ENCODE results near the gene RIOK2.

Gene RIOK2

DNA sequence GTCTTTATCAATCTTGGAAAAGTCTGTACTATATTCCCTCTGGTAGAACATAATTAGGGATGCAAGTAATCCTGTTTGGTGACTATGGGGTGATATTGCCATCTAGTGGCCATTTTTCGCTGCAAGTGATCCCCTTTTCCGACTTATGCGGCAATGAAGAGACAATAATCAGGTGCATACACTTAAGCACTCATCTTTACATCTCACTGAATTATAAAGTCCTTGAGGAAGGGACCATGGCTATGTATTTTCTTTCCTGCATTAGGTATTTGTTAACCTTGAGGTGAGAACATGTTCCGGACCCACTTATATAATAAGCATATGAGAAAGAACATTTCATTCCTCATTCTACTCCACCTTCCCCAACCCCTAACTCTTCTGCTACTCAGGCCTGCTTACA lies 21.0 kb downstream of the RIOK2 start:
- H3K36me3 ChIP-seq (ENCODE audit: low read length): peaks cover 21% of the 10 kb centered on the region
- H3K4me3 ChIP-seq (ENCODE audit: insufficient read depth, low read length, poor library complexity, severe bottlenecking): no peak overlapping the region
- no peaks in the 10 kb centered on the region for H3K9me2 ChIP-seq (replicated peaks; ENCODE audit: insufficient read depth, low read length)
- no peak for TF ChIP-seq EZH2phosphoT487 (conservative IDR thresholded peaks at IDR 0.05; ENCODE audit: low read length)
- TF ChIP-seq, protein P1, sequence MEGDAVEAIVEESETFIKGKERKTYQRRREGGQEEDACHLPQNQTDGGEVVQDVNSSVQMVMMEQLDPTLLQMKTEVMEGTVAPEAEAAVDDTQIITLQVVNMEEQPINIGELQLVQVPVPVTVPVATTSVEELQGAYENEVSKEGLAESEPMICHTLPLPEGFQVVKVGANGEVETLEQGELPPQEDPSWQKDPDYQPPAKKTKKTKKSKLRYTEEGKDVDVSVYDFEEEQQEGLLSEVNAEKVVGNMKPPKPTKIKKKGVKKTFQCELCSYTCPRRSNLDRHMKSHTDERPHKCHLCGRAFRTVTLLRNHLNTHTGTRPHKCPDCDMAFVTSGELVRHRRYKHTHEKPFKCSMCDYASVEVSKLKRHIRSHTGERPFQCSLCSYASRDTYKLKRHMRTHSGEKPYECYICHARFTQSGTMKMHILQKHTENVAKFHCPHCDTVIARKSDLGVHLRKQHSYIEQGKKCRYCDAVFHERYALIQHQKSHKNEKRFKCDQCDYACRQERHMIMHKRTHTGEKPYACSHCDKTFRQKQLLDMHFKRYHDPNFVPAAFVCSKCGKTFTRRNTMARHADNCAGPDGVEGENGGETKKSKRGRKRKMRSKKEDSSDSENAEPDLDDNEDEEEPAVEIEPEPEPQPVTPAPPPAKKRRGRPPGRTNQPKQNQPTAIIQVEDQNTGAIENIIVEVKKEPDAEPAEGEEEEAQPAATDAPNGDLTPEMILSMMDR (IDR thresholded peaks at IDR 0.05; ENCODE audit: insufficient read depth, low read length, poor library complexity, severe bottlenecking): peak; percentile 96
- peaks cover 16% of the 10 kb centered on the region; the same call in 1 of the 2 replicates for H3F3A ChIP-seq (ENCODE audit: insufficient read depth)
- no peak overlapping the region for H3K4me2 ChIP-seq (ENCODE audit: low read depth, low read length, poor library complexity, severe bottlenecking)
- no peaks in the 10 kb centered on the region for H3K9me3 ChIP-seq (ENCODE audit: insufficient read depth, low read length)
- H3K27ac ChIP-seq (ENCODE audit: low read depth, low read length): no peak overlapping the region
- H3K9ac ChIP-seq (ENCODE audit: low read length): no peak overlapping the region
- no peak overlapping the region for H2AFZ ChIP-seq (ENCODE audit: low read depth, low read length, severe bottlenecking)
- H3K79me2 ChIP-seq (ENCODE audit: insufficient read depth, low read length): no peaks in the 10 kb centered on the region
- H4K20me1 ChIP-seq (ENCODE audit: low read depth, low read length): no peaks in the 10 kb centered on the region
- no peaks in the 10 kb centered on the region for H3K27me3 ChIP-seq (ENCODE audit: low read length)

DNA sequence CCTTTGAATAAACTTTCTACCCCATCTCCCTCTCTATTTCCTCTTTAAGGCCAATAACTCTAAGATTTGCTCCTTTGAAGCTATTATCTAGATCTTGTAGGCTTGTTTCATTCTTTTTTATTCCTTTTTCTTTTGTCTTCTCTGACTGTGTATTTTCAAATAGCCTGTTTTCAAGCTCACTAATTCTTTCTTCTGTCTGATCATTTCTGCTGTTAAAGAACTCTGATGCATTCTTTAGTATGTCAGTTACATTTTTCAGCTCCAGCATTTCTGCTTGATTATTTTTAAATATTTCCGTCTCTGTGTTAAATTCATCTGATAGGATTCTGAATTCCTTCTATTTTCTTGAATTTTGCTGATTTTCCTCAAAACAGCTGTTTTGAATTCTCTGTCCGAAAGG lies 25.4 kb downstream of the RIOK2 start:
- Histone ChIP-seq H3K79me2 (ENCODE audit: insufficient read depth, low read length) (no peaks in the 10 kb centered on the region), H4K20me1 (ENCODE audit: low read depth, low read length) (no peaks in the 10 kb centered on the region), H3K9me3 (ENCODE audit: insufficient read depth, low read length) (no peaks in the 10 kb centered on the region), H3K4me2 (ENCODE audit: low read depth, low read length, poor library complexity, severe bottlenecking) (no peak overlapping the region), H3K27me3 (ENCODE audit: low read length) (no peaks in the 10 kb centered on the region), H3F3A (ENCODE audit: insufficient read depth) (0 out of 2 replicates have a peak, but pooled peaks cover under 1% of the 10 kb centered on the region), H3K9ac (ENCODE audit: low read length) (no peak overlapping the region), H3K4me3 (ENCODE audit: insufficient read depth, low read length, poor library complexity, severe bottlenecking) (no peak overlapping the region), H3K27ac (ENCODE audit: low read depth, low read length) (no peak overlapping the region), H2AFZ (ENCODE audit: low read depth, low read length, severe bottlenecking) (no peak overlapping the region), H3K9me2 (replicated peaks; ENCODE audit: insufficient read depth, low read length) (no peaks in the 10 kb centered on the region), H3K36me3 (ENCODE audit: low read length) (peaks cover 15% of the 10 kb centered on the region)
- no peak for TF ChIP-seq EZH2phosphoT487 (conservative IDR thresholded peaks at IDR 0.05; ENCODE audit: low read length)

DNA sequence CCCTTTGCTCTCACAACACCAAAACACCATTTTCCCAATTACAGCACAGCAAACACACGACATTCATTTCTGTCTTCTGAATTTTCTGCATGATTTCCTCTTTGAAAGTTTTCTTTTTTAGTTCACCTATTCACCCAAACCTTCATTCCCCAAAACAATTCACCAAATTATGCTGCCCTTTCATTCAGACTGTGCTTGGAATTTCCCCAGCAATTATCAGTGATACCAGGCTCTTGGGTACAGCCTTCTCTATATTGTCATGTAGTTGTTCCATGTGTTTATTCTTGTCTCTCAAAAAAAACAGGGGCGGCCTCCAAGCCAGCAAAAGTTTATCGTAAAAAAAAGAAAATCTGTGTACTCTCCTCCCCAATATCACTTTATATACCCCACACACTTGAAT lies 31.7 kb downstream of the RIOK2 start:
- Histone ChIP-seq H3K4me2 (ENCODE audit: low read depth, low read length, poor library complexity, severe bottlenecking) (no peak overlapping the region), H3K36me3 (ENCODE audit: low read length) (no peaks in the 10 kb centered on the region), H2AFZ (ENCODE audit: low read depth, low read length, severe bottlenecking) (no peak overlapping the region), H3K9me3 (ENCODE audit: insufficient read depth, low read length) (no peaks in the 10 kb centered on the region), H4K20me1 (ENCODE audit: low read depth, low read length) (no peaks in the 10 kb centered on the region), H3K79me2 (ENCODE audit: insufficient read depth, low read length) (no peaks in the 10 kb centered on the region), H3K4me3 (ENCODE audit: insufficient read depth, low read length, poor library complexity, severe bottlenecking) (no peak overlapping the region), H3F3A (ENCODE audit: insufficient read depth) (no peaks in the 10 kb centered on the region), H3K9ac (ENCODE audit: low read length) (no peak overlapping the region), H3K27me3 (ENCODE audit: low read length) (no peaks in the 10 kb centered on the region), H3K9me2 (replicated peaks; ENCODE audit: insufficient read depth, low read length) (no peaks in the 10 kb centered on the region), H3K27ac (ENCODE audit: low read depth, low read length) (no peak overlapping the region)
- TF ChIP-seq EZH2phosphoT487 (conservative IDR thresholded peaks at IDR 0.05; ENCODE audit: low read length): no peak
- TF ChIP-seq, protein P1 (IDR thresholded peaks at IDR 0.05; ENCODE audit: insufficient read depth, low read length, poor library complexity, severe bottlenecking): no peak

DNA sequence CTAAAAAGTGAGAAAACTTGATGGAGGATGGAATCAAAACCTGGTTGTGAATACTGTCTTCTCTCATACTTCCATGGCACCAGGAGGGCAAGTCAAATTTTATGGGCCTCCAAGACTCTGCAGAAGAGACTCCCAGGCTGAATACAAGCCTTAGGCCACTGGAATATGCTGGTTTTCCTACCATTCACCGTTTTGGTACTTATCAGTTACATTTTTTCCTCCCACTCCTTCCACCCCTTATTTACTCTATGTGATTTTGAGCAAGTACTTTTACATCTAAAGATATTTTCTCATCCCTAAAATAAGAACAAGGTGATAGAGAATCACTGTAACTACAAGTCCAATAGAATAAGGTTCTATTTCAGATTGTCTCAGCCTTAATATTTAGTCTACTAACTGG lies 32.6 kb downstream of the RIOK2 start:
- Histone ChIP-seq H3F3A (ENCODE audit: insufficient read depth) (no peaks in the 10 kb centered on the region), H3K27me3 (ENCODE audit: low read length) (no peaks in the 10 kb centered on the region), H3K79me2 (ENCODE audit: insufficient read depth, low read length) (no peaks in the 10 kb centered on the region), H3K9me2 (replicated peaks; ENCODE audit: insufficient read depth, low read length) (no peaks in the 10 kb centered on the region), H3K27ac (ENCODE audit: low read depth, low read length) (no peak overlapping the region), H3K4me3 (ENCODE audit: insufficient read depth, low read length, poor library complexity, severe bottlenecking) (no peak overlapping the region), H2AFZ (ENCODE audit: low read depth, low read length, severe bottlenecking) (no peak overlapping the region), H3K9me3 (ENCODE audit: insufficient read depth, low read length) (no peaks in the 10 kb centered on the region), H3K4me2 (ENCODE audit: low read depth, low read length, poor library complexity, severe bottlenecking) (no peak overlapping the region), H3K36me3 (ENCODE audit: low read length) (no peaks in the 10 kb centered on the region), H3K9ac (ENCODE audit: low read length) (no peak overlapping the region), H4K20me1 (ENCODE audit: low read depth, low read length) (no peaks in the 10 kb centered on the region)
- TF ChIP-seq EZH2phosphoT487 (conservative IDR thresholded peaks at IDR 0.05; ENCODE audit: low read length): no peak
- TF ChIP-seq, protein P1 (IDR thresholded peaks at IDR 0.05; ENCODE audit: insufficient read depth, low read length, poor library complexity, severe bottlenecking): no peak

Measured in SU-DHL-6 (cell line).